Caco-2 (cell line): ENCODE data around the gene ENOSF1. TPM values are rescaled to one million over a fixed set of nuclear protein-coding genes. Genes with fewer than 3 reads are reported as not detected.
"Not testable (repeated sequence)": the region's sequence is repeated elsewhere in the genome, so short reads cannot be mapped to it uniquely, and the experiment has no call there.

Source experiments
- Bru-seq: library from RNA; stranded (reverse); fragments of 400-500 nt; gene quantifications from one replicate; lab custom pipeline; 2021; lab: Mats Ljungman, UMichigan
- BruChase-seq, 2 experiments: library from RNA; stranded (reverse); fragments of 400-500 nt; gene quantifications; one replicate each; lab custom pipeline; 2021; lab: Mats Ljungman, UMichigan
- BruUV-seq: library from RNA; stranded (reverse); fragments of 400-500 nt; replicated peaks from 2 replicates; lab custom pipeline; 2021; lab: Mats Ljungman, UMichigan
- CTCF ChIA-PET: fragments of 300-600 bp; sonication (Branson Sonifier 250); formaldehyde crosslinking; loops from one replicate; lab custom pipeline; 2022; ENCODE audit warnings: antibody characterized with exemption; lab: Charles Lee
- POLR2A ChIA-PET: fragments of 300-600 bp; sonication (Branson Sonifier 250); formaldehyde crosslinking; loops from one replicate; lab custom pipeline; 2022; ENCODE audit warnings: antibody characterized with exemption; lab: Charles Lee
- DNase-seq, 2 experiments: peaks; one replicate each; pipeline versions ENCODE4 v3.0.0 to v3.0.0-alpha.2; 2020 to 2022
- H3K27me3 ChIP-seq: replicated peaks from 2 replicates; pipeline ENCODE4 v1.6.0; 2011; ENCODE audit warnings: low read length; ENCODE audit not compliant: control insufficient read depth, insufficient read depth
- H3K36me3 ChIP-seq: 2 replicates; pipeline ENCODE4 v1.5.1; 2011; ENCODE audit warnings: low read length; ENCODE audit not compliant: control insufficient read depth, insufficient read depth
- H3K4me1 ChIP-seq: fragments of 250-450 bp; sonication (Bioruptor Pico); 2 replicates; pipeline ENCODE4 v1.5.1; 2020; ENCODE audit warnings: mild to moderate bottlenecking
- H3K4me3 ChIP-seq: 2 replicates; pipeline ENCODE4 v1.5.1; 2011; ENCODE audit warnings: low read depth, mild to moderate bottlenecking, control low read depth, low read length
- H3K9me3 ChIP-seq: fragments of 250-450 bp; sonication (Bioruptor Pico); 2 replicates; pipeline ENCODE4 v1.5.1; 2020; ENCODE audit warnings: mild to moderate bottlenecking, moderate library complexity
- H3K27ac Mint-ChIP-seq: one replicate; pipeline ENCODE4 v1.8.0; 2022; ENCODE audit warnings: mixed read lengths; ENCODE audit not compliant: unreplicated experiment
- H3K27me3 Mint-ChIP-seq: one replicate; pipeline ENCODE4 v1.8.0; 2022; ENCODE audit warnings: mixed read lengths; ENCODE audit not compliant: insufficient read depth, unreplicated experiment
- H3K36me3 Mint-ChIP-seq: one replicate; pipeline ENCODE4 v1.8.0; 2022; ENCODE audit warnings: mild to moderate bottlenecking, mixed read lengths; ENCODE audit not compliant: insufficient read depth, unreplicated experiment
- H3K4me1 Mint-ChIP-seq: one replicate; pipeline ENCODE4 v1.8.0; 2022; ENCODE audit warnings: low read depth, mixed read lengths; ENCODE audit not compliant: unreplicated experiment
- H3K4me3 Mint-ChIP-seq: one replicate; pipeline ENCODE4 v1.8.0; 2022; ENCODE audit warnings: mild to moderate bottlenecking, moderate library complexity, mixed read lengths; ENCODE audit not compliant: unreplicated experiment
- H3K9me3 Mint-ChIP-seq: one replicate; pipeline ENCODE4 v1.8.0; 2022; ENCODE audit warnings: mixed read lengths; ENCODE audit not compliant: unreplicated experiment
- intact Hi-C: fragments of 100-400 bp; cut with micrococcal nuclease; formaldehyde crosslinking; loops from one replicate; pipeline ENCODE4 v1.10.0; 2022; ENCODE audit not compliant: unreplicated experiment
- long read RNA-seq: library from polyadenylated mRNA; stranded (forward); transcript quantifications from one replicate; pipeline ENCODE4 v2.0.0, GENCODE V29; 2022
- total RNA-seq: library from RNA; stranded (reverse); gene quantifications from 2 replicates; pipeline ENCODE4 v1.2.3, GENCODE V29; 2022
- TF ChIP-seq, protein P1 (sequence below), 2 experiments: fragments of 200-600 bp in 1 of 2; IDR thresholded peaks; 1 replicate in 1 of 2; 2 replicates in 1 of 2; pipeline versions ENCODE4 v1.5.1 to v1.8.0; 2011 to 2022; ENCODE audit warnings: antibody characterized with exemption in 1 of 2, control low read depth in 1 of 2, inconsistent platforms in 1 of 2, low read depth in 1 of 2, low read length in 1 of 2, mild to moderate bottlenecking in 1 of 2, moderate library complexity in 1 of 2; ENCODE audit not compliant: insufficient read depth in 1 of 2, severe bottlenecking in 1 of 2, unreplicated experiment in 1 of 2

Gene ENOSF1, protein sequence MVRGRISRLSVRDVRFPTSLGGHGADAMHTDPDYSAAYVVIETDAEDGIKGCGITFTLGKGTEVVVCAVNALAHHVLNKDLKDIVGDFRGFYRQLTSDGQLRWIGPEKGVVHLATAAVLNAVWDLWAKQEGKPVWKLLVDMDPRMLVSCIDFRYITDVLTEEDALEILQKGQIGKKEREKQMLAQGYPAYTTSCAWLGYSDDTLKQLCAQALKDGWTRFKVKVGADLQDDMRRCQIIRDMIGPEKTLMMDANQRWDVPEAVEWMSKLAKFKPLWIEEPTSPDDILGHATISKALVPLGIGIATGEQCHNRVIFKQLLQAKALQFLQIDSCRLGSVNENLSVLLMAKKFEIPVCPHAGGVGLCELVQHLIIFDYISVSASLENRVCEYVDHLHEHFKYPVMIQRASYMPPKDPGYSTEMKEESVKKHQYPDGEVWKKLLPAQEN
- total RNA-seq: 112 and 114 TPM in 2 replicates
- percentile 93 among the genes with signal in this experiment for Bru-seq, nascent RNA
- percentile 95 among the genes with signal in this experiment for BruChase-seq, experiment 1, labeled RNA remaining after a 2-hour chase
- BruChase-seq, experiment 2, labeled RNA remaining after a 6-hour chase: percentile 93 among the genes with signal in this experiment
- long read RNA-seq, full-length matches to known transcripts: 40 of 100 reads
- long read RNA-seq, partial matches to known transcripts: 15 of 100 reads
- long read RNA-seq, other reads (novel, unspliced or antisense): 45 of 100 reads

- Mint-ChIP-seq H3K4me1 (peaks cover 19% of the 10 kb centered on the region), H3K36me3 (peaks cover 39% of the 10 kb centered on the region), H3K4me3 (peak within 1 kb of the TSS; percentile 81), H3K27ac (peak within 1 kb of the TSS; percentile 81), H3K9me3 (no peaks in the 10 kb centered on the region), H3K27me3 (no peaks in the 10 kb centered on the region)
- intact Hi-C loops: loop anchor here (1.0 to 5.0 kb wide), 2 partner anchors 55 to 120 kb away; partner anchors contain the start of gene TYMS
- POLR2A ChIA-PET: interaction anchor here (0.5 to 0.6 kb wide), 4 partner anchors 9 to 123 kb away, joined by 3 to 6 read pairs (median 4); no protein-coding TSS in a partner anchor
- no TSS peak for BruUV-seq
- TF ChIP-seq, protein P1, sequence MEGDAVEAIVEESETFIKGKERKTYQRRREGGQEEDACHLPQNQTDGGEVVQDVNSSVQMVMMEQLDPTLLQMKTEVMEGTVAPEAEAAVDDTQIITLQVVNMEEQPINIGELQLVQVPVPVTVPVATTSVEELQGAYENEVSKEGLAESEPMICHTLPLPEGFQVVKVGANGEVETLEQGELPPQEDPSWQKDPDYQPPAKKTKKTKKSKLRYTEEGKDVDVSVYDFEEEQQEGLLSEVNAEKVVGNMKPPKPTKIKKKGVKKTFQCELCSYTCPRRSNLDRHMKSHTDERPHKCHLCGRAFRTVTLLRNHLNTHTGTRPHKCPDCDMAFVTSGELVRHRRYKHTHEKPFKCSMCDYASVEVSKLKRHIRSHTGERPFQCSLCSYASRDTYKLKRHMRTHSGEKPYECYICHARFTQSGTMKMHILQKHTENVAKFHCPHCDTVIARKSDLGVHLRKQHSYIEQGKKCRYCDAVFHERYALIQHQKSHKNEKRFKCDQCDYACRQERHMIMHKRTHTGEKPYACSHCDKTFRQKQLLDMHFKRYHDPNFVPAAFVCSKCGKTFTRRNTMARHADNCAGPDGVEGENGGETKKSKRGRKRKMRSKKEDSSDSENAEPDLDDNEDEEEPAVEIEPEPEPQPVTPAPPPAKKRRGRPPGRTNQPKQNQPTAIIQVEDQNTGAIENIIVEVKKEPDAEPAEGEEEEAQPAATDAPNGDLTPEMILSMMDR (IDR thresholded peaks at IDR 0.05; ENCODE audit: insufficient read depth in 1 of 2, low read depth in 1 of 2, low read length in 1 of 2, severe bottlenecking in 1 of 2, unreplicated experiment in 1 of 2): peak; percentile 82 to 84
- Histone ChIP-seq H3K4me3 (peak within 1 kb of the TSS; percentile 76), H3K36me3 (peaks cover 4% of the 10 kb centered on the region; the same call in 1 of the 2 replicates), H3K4me1 (peaks cover 11% of the 10 kb centered on the region; the same call in 1 of the 2 replicates), H3K27me3 (no peaks in the 10 kb centered on the region), H3K9me3 (no peaks in the 10 kb centered on the region)
- peak; percentile 88 to 92 for DNase-seq
- CTCF ChIA-PET: interaction anchor here (0.6 to 1.6 kb wide), 8 partner anchors 22 to 129 kb away, joined by 3 to 21 read pairs (median 6); no protein-coding TSS in a partner anchor
Observed at GRCh38 chr18:712401-713134, at the start of gene ENOSF1. ENOSF1 (minus strand) TSS chr18:712630; CDS start chr18:712587, 43 bp downstream.

DNA sequence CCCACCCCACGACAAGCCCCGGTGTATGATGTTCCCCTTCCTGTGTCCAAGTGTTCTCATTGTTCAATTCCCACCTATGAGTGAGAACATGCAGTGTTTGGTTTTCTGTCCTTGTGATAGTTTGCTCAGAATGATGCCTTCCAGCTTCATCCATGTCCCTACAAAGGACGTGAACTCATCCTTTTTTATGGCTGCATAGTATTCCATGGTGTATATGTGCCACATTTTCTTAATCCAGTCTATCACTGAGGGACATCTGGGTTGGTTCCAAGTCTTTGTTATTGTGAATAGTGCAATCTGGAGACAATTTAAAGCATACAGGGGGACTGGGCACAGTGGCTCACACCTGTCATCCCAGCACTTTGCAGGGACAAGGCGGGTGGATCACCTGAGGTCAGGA is 47.4 kb upstream of the ENOSF1 start:
- H3K4me3 ChIP-seq, H3K4me1 Mint-ChIP-seq, BruUV-seq, H3K36me3 Mint-ChIP-seq, H3K9me3 ChIP-seq, H3K27me3 ChIP-seq, H3K27me3 Mint-ChIP-seq, DNase-seq, CTCF ChIA-PET, H3K4me3 Mint-ChIP-seq, H3K9me3 Mint-ChIP-seq, intact Hi-C loops, H3K36me3 ChIP-seq, H3K27ac Mint-ChIP-seq, POLR2A ChIA-PET, H3K4me1 ChIP-seq: not testable (repeated sequence)

- TF ChIP-seq, protein P1 (IDR thresholded peaks at IDR 0.05; ENCODE audit: insufficient read depth in 1 of 2, low read depth in 1 of 2, low read length in 1 of 2, severe bottlenecking in 1 of 2, unreplicated experiment in 1 of 2): no peak
- CTCF ChIA-PET: interaction anchor here (0.7 kb wide), 1 partner anchor 43 kb away, joined by 3 read pairs; the partner anchor contains the start of gene ENOSF1
- no TSS peak for BruUV-seq
- H3K36me3 Mint-ChIP-seq: peaks cover 4% of the 10 kb centered on the region
- H3K27me3 Mint-ChIP-seq: no peaks in the 10 kb centered on the region
- Histone ChIP-seq H3K4me1 (peaks cover 4% of the 10 kb centered on the region; the same call in 1 of the 2 replicates), H3K4me3 (no peak overlapping the region), H3K9me3 (no peaks in the 10 kb centered on the region), H3K27me3 (no peaks in the 10 kb centered on the region), H3K36me3 (peaks cover 1% of the 10 kb centered on the region; the same call in 1 of the 2 replicates)
- peaks cover 4% of the 10 kb centered on the region for H3K4me1 Mint-ChIP-seq
- POLR2A ChIA-PET: no interaction called here
- intact Hi-C loops: no loop called here
- no peak for DNase-seq
- no peak overlapping the region for H3K27ac Mint-ChIP-seq
- H3K9me3 Mint-ChIP-seq: no peaks in the 10 kb centered on the region
- no peak overlapping the region for H3K4me3 Mint-ChIP-seq
Observed at GRCh38 chr18:755506-755905, 43.1 kb upstream of the ENOSF1 start.
